GM19351 (cell line): ENCODE results near the gene SUGT1.
"Not testable (repeated sequence)": the region's sequence is repeated elsewhere in the genome, so short reads cannot be mapped to it uniquely, and the experiment has no call there.

Experiments
- ATAC-seq: cut with Tn5 transposase; IDR thresholded peaks from one replicate; pipeline ENCODE4 v1.9.1; 2021; ENCODE audit warnings: mild to moderate bottlenecking, moderate library complexity; ENCODE audit not compliant: unreplicated experiment

The SUGT1 gene

DNA sequence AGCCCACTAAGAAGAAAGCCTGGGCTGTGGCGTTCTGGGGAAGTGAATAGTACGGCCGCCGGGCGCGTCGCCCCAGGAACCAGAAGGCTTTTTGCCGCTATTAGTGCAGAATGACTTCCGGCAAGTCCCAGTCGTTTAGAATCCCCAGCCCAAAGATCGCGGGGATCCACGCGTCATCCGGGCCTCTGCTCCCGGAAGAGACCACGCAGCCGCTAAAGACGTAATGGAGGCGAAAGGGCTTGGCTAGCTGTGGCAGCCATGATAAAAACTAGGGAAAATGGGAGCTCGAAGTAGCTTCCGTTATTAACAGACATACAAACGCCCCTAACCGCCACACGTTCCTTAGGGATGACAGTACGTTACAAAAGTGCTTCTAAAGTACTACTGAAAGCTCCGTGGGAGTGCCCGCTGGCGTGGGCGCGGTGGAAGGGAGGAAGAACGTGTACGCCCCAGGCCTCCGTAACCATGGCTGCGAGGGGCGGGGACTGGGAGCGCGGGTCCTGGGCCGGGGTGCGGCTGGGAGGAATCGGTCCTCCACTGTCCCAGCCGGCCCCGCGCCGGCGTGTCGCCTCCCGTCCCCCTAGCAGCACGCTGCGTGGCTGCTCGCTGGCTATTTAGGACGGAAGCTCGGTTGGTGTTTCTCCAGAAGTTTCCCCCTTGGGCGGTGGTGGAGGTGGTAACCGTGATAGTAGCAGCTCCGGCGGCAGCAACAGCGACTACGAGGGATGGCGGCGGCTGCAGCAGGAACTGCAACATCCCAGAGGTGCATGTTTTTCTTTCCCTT, at the start of gene SUGT1:
Gene SUGT1, plus strand, starts transcription at position 641 of the 784 bp plus-strand sequence. Its CDS starts 85 bp downstream, at position 726.
- peak; percentile 93 for ATAC-seq

GRCh38 chr13:52603316-52603715, 49.3 kb upstream of the SUGT1 start:
- not testable (repeated sequence) for ATAC-seq

GRCh38 chr13:52606126-52606525, 46.5 kb upstream of the SUGT1 start:
- not testable (repeated sequence) for ATAC-seq

DNA sequence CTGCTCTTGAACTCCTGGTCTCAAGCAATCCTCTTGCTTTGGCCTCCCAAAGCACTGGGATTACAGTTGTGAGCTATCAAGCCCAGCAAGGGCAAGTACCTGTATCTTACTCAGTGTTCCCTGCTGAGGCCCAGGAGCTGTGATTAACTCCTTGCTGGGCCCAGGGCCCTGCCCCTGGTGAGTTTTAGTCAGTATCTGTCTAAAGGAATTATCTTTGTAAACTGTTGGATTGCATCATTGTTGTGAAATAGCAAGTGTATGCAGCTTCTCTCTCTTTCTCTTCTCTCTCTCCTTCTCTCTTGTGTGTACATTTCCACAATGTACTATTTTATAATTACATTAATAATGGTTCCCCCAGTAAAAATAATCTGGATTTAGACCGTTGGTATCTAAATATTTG, 45.8 kb upstream of the SUGT1 start:
- ATAC-seq = not testable (repeated sequence)

DNA sequence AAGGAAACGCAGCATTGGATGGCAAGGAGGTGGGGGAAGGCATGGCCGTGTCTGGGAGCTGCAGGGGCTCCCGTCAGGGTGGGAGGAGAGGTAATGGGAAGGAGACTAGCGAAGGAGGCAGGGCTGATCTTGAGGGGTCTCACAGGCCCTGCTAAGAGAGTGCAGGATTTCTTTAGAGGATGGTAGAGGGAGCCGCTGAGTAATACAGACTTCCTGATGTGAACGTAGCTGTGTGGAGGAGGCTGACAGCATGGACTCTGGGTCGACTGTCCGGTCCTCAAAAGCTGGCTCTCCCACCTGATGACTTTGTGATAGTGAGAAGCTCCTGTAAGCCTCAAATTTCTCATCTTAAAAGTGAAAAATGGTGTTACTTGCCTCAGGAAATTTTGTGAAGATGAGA, 44.5 kb upstream of the SUGT1 start:
- ATAC-seq = not testable (repeated sequence)

DNA sequence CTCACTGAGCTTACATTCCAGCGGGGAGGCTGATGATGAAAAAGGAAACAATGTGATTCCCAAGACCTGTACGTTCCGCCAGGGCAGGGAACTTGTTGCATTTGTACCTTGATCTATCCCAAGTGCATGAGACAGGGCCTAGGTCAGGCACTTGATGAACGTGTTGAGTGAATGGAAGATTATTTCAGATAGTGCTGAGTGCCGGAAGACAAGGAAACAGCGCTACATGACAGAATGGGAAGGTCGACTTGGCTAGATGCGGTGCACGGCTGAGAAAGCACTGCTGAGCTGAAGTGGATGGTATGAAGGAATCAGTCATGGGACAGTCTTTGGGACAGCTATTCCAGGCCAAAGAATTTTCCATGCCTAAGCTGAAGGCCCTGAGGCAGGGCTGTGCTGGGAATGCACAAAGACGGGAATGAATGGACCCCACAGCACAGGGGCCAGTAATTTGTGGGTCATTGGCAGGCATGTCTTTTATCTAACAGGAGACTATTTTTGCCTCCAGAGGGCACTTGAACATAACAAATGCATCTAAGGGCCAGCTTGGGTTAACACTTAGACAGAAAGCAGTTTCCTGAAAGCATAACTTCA, 43.5 kb upstream of the SUGT1 start:
- peak; percentile 70 for ATAC-seq

DNA sequence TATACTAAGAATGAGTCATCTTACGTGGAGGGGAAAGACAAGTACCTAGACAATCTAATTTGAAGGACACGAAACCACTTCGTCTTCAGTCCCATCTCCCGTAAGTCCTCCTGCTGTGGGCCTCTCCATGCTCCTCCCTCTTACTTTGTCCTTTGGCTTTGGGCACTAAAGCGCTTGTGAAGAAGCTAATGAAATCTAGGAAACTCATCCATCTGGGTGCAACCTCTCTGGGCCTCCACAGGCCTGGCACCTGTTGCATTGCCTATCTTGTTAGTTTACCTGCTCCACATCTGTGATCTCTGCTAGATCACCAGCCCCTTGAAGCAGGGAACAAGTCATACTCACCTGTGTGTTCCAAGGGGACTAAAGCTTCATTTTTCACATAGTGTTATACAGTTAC, 42.5 kb upstream of the SUGT1 start:
- not testable (repeated sequence) for ATAC-seq

DNA sequence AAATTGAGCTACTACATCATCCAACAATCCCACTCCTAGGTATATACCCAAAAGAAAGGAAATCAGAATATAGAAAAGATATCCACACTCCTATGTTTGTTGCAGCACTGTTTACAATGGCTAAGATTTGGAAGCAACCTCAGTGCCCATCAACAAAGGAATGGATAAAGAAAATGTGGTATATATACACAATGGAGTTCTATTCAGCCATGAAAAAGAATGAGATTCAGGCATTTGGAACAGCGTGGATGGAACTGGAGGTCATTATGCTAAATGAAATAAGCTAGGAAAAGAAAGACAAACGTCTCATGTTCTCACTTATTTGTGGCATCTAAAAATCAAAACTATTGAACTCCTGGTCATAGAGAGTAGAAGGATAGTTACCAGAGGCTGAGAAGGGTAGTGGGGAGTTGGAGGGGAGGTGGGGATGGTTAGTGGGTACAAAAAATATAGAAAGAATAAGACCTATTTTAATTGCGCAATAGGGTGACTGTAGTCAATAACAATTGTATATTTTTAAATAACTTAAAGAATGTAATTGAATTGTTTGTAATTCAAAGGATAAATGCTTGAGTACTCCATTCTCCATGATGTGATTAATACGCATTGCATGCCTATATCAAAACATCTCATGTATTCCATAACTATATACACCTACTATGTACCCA, 37.4 kb upstream of the SUGT1 start:
- ATAC-seq = no peak

GRCh38 chr13:52615812-52616211, 36.8 kb upstream of the SUGT1 start:
- peak; percentile 27 for ATAC-seq

DNA sequence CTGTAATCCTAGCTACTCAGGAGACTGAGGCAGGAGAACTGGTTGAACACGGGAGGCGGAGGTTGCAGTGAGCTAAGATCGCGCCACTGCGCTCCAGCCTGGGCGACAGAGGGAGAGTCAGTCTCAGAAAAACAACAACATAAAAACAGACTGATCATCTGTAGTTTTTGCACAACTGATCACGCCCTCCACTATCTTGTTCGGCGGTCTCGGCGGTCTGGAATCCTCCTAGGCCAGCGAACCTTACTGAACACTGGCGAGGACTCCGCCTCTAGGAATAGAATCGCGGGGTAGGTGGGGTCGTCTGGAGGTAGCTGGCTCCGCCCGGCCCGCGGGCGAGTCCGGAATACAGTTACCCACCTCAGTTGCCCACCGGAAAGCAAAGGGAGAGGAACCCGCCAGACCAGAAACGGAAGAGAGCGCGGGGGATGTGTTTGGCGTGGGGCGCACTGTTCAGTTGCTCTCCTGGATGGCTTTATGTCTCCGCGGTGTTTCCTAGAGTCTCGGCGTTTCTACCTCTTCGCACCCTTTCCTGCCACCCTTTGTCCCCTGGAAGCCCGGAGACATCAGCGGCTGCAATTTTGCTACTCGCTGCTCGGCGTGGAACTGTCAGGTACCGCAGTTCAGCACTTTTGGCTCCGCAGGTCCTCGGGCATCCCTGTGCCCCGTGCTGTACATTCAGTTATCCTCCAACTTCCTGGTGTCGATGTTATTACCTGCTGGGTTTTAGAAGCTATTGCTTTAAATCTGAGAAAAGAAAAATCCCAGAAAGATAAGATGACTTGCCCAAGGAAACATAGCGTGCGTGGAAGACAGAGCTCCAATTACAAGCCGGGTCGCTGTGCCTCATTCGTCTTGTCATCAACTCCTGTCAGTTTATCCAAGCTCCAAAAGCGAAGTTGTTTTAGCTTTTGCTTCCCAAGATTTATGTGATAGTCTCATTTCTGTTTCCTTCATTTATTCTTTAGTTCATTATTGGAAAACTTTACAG, 35.3 kb upstream of the SUGT1 start:
- peak; percentile 90 for ATAC-seq

DNA sequence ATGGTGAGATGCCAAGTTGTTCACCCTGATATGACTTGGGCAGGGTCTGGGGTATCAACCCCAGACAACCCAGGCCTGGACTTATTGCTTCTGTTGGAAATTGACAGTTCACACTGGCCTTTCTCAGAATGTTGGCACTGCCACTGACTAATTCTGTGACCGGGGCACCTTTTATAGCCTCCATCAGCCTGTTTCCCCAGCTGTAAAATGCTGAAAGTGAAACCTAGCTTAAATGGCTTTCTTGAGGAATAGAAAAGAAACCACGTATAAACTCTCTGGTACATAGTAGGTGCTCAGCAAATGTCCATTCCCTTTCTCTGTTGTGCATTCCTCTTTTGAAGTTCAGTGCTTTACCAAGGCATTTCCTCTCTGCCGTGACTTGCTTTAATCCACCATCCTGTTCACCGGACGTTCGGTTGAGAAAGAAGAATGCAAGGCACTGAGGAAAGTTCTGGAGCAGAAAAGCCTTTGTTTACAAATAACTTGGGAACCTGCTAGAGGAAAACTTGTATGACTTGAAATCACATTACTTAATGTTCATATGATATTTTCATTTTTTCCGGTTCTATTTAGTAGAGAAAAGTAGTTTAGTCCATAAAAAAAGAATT, 21.4 kb upstream of the SUGT1 start:
- ATAC-seq = not testable (repeated sequence)

GRCh38 chr13:52638666-52639328, 13.8 kb upstream of the SUGT1 start:
- no peak for ATAC-seq

GRCh38 chr13:52642131-52642530, 10.5 kb upstream of the SUGT1 start, which contains the start of gene HNRNPA1L2:
Gene HNRNPA1L2, plus strand, starts transcription at chr13:52642431. Its CDS starts 62 bp downstream, at chr13:52642493.
- ATAC-seq = no peak

DNA sequence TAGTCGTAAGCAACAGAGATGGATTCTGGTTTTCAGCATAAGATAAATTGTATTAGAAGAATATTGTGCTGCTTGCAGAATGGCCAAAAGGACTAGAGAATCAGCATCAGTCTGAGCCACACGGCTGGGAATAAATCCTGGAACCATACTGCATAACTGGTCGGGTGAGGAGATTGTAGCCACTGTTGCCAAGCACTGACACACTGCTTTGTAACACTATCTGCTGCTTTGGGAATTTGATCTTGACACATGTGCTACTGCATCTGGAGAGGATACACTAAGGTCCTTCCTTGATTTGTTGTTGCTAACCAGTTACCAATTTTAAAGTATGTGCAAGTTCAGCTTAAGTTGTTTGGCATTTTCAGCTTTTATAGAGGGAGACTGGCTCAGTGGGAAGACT, 8.5 kb upstream of the SUGT1 start:
- ATAC-seq = no peak

- no peak for ATAC-seq
These were observed 5.7 kb upstream of the SUGT1 start for GRCh38 chr13:52646967-52647366.

DNA sequence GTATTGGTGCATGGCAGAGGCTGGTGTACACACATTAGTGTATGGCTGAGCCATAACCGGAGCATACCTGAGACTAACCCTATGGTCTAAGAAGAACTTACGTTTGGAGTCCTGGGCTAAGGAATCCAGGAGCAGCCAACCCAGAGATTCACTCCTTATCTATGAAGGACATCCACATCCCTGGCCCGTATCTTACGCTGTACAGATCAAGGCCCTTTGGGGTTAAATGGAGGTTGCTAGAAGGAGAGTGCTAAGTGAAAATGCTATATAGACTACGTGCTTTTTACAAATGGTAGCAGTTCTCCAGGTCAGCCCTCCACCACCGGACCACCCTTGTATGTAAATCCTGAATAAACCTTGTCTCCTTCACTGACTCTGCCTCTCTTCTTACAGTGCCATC, 1.9 kb upstream of the SUGT1 start:
- ATAC-seq = no peak

DNA sequence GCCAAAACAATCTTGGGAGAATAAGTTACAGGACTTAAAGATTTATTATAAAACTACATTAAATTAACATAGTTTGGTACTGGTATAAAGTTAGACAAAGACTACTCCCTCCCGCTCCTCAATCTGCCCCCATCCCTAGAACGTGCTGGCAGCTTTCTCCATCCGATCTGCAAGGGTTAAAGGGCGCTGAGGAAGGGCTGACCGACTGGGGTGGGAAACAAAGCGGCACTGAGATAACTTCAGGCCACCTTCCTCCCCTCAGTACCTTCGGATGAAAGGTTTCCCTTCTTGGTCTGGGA, 790 bp upstream of the SUGT1 start:
- ATAC-seq = peak; percentile 6

DNA sequence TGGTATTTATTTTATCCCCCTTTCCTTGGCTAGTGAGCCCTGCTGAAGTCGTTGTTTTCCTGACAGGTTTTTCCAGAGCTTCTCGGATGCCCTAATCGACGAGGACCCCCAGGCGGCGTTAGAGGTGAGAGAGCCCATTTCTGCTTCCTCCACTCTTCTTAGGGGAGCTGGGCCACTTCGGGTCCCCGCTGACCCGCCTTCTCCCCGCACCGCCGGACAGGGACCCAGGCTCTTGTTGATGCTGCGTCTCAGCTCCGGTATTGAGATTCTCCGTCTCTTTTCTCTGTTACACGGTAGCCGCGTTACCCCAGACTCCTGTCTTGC, 306 bp downstream of the SUGT1 start:
- peak; percentile 31 for ATAC-seq

DNA sequence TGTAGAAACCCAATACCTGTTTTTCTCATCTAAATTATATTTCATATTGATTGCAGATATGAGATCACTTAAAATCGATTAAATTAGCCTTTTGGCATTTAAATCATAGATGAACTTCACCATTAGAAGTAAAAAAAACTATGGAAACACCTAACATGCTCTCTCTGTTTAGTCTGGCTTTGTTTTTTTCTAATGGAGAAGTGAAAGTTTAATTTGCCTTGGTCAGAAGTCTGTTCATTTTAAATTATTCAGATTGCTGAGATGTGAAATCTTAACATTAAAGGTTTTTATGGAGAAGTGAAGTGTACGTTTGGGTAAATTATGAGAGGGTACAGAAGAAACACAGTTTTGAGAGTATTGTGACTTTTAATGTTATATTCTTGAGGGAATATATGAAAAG, 6.7 kb downstream of the SUGT1 start:
- ATAC-seq = no peak

DNA sequence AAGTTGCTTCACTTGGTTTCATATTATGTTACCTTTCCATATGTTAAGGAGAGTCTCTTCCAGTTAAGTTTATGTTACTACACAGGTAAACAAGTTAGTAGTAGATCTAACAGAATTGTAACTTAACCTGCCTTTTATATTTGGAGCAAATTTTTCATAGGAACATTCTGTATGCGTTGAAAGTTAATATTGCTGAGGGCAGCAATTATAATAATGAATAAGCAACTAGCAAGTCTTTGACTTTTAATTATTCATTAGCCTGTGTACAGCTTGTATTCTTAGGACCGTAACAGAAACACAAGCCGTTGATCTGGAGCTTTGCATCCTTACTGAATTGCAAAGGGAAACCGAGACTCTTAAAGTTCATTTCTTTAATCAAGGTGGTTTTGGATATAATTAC, 11.6 kb downstream of the SUGT1 start:
- no peak for ATAC-seq
